Measurements from ENCODE around the gene COA6.

GRCh38 chr1:234408757-234409156 is 35.5 kb downstream of the COA6 start:
- TF ChIP-seq CTCF (IDR thresholded peaks at IDR 0.05 in 4 of 5, conservative IDR thresholded peaks at IDR 0.05 in 1 of 5) (no peak), POLR2A (IDR thresholded peaks at IDR 0.05) (no peak)
